Head of caudate nucleus (tissue), 42 donors: Measurements from ENCODE around the gene CPLX4.
"Not testable (repeated sequence)": the region's sequence is repeated elsewhere in the genome, so short reads cannot be mapped to it uniquely, and the experiment has no call there.

Experiments
- DNase-seq, 42 donors: peaks; one replicate each; pipeline versions ENCODE4 v3.0.0 to v3.0.0-alpha.2; 2020 to 2021; ENCODE audit warnings: mixed read lengths in 7 of 42
- intact Hi-C: fragments of 100-400 bp; cut with DNase I; formaldehyde crosslinking; loops from one replicate; pipeline ENCODE4 v1.15.0; 2022

CPLX4 gene

DNA sequence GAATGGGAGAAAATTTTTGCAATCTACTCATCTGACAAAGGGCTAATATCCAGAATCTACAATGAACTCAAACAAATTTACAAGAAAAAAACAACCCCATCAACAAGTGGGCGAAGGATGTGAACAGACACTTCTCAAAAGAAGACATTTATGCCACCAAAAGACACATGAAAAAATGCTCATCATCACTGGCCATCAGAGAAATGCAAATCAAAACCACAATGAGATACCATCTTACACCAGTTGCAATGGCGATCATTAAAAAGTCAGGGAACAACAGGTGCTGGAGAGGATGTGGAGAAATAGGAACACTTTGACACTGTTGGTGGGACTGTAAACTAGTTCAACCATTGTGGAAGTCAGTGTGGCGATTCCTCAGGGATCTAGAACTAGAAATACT, 56.6 kb downstream of the CPLX4 start:
- intact Hi-C loops, DNase-seq: not testable (repeated sequence)

DNA sequence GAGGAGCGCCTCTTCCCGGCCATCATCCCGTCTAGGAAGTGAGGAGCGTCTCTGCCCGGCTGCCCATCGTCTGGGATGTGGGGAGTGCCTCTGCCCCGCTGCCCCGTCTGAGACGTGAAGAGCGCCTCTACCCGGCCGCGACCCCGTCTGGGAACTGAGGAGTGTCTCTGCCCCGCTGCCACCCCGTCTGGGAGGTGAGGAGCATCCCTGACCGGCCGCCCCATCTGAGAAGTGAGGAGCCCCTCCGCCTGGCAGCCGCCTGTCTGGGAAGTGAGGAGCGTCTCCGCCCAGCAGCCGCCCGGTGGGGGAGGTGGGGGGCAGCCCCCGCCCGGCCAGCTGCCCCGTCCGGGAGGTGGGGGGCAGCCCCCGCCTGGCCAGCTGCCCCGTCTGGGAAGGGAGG, 63.0 kb downstream of the CPLX4 start:
- DNase-seq, intact Hi-C loops: not testable (repeated sequence)

DNA sequence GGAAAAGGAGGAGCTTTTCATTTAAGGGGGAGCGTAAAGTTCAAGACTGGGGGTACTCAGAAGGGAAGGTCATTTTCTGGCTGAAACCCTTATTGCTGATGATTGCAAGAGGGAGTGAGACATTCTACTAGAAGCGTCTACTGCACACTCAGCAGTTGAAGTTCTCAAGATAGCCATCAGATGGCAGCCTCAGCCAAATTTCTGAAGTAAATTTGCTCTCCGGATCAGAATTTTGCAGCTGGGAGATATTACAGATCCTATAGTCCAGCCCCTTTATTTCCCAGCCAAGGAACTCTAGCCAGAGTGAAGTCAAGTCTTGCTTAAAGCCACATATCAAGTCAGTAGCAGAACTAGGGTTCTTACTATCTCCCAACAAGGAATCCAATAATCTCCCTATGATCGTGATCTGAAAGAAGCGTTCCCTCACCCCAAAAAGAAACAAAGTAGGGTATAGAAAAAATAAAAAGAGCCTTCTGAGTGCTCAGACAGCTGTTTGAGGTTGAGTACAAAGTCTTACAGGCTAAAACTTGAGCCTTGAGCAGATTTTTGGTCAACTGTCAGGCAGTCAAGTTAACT, 69.2 kb downstream of the CPLX4 start:
- peak in 35 of 42 donors; percentile 9 to 84 (median 63) for DNase-seq
- intact Hi-C loops = loop anchor here (5.0 kb wide), 1 partner anchor 153 kb away; no protein-coding TSS in a partner anchor

DNA sequence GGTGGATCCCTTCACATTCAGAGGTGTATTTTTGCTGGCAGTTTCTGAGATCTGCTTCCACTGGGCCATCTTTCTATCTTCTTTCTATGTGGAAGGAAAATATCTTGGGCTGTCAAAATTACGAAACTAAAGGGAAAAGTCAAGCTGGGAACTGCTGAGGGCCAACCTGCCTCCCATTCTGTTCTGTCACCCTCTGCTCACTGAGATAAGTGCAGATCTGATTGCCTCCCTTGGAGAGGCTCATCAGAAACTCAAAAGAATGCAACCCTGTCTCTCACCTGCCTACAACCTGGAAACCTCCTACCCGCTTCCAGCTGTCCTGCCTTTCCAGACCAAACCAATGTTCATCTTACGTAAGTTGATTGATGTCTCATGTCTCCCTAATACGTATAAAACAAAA, 71.7 kb downstream of the CPLX4 start:
- intact Hi-C loops = loop anchor here (5.0 kb wide), 1 partner anchor 156 kb away; no protein-coding TSS in a partner anchor
- no peak for DNase-seq
